Neural progenitor cell (in vitro differentiated cells): ENCODE measurements around the gene FITM2.

Source experiments
- EZH2 ChIP-seq: fragments of 200-600 bp; sonication (generic); IDR thresholded peaks from 2 replicates; pipeline ENCODE4 v1.6.1; 2017; ENCODE audit warnings: antibody characterized with exemption, mild to moderate bottlenecking, moderate library complexity
- TF ChIP-seq, protein P1 (sequence below): fragments of 200-600 bp; sonication (generic); IDR thresholded peaks from 2 replicates; pipeline ENCODE4 v1.5.1; 2017; ENCODE audit warnings: antibody characterized with exemption, mild to moderate bottlenecking

- TF ChIP-seq, protein P1, sequence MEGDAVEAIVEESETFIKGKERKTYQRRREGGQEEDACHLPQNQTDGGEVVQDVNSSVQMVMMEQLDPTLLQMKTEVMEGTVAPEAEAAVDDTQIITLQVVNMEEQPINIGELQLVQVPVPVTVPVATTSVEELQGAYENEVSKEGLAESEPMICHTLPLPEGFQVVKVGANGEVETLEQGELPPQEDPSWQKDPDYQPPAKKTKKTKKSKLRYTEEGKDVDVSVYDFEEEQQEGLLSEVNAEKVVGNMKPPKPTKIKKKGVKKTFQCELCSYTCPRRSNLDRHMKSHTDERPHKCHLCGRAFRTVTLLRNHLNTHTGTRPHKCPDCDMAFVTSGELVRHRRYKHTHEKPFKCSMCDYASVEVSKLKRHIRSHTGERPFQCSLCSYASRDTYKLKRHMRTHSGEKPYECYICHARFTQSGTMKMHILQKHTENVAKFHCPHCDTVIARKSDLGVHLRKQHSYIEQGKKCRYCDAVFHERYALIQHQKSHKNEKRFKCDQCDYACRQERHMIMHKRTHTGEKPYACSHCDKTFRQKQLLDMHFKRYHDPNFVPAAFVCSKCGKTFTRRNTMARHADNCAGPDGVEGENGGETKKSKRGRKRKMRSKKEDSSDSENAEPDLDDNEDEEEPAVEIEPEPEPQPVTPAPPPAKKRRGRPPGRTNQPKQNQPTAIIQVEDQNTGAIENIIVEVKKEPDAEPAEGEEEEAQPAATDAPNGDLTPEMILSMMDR: no peak
- no peak for TF ChIP-seq EZH2
These were observed 13.3 kb upstream of the FITM2 start for GRCh38 chr20:44324343-44324742.
